Ramos (cell line): ENCODE measurements around the gene ALDH1L1.

Source experiments
- in situ Hi-C: fragments of 300-500 bp; cut with MboI; formaldehyde crosslinking; loops from one replicate; pipeline ENCODE4 v1.14.3; 2022; ENCODE audit warnings: low sequenced_read_pairs; ENCODE audit not compliant: unreplicated experiment

ALDH1L1 gene

DNA sequence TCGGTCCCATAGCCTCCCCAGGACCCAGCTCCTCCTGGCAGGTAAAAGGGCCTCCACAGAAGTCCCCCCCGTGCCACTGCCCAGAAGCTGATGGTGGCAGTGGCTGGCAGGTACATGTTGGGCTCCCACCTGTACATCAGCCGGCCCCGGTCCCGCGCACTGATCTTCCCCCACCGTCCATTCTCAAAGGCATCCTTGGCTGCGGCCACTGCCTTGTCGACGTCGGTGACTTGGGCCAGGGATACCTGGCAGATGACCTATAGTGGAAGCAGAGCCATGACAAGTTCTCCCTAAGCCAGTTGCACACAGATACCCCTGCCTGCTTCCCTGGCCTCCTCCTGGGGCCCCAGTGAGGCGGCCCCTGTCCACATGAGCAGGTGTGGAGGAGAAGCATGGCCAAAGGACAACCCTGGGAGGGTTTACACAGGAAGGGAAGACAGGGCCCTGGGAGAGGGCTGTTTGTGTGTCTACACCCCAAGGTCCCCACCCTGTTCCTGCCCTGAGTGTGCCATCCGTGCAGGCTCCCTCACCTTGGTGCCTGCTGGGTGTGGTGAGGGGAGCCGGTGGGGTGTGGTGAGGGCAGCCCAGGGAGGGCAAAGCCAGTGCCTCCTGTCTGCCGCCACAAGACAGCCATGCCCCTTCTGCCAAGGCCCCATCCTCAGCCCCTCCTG is 44.8 kb downstream of the ALDH1L1 start:
- in situ Hi-C loops, result no loop called here

DNA sequence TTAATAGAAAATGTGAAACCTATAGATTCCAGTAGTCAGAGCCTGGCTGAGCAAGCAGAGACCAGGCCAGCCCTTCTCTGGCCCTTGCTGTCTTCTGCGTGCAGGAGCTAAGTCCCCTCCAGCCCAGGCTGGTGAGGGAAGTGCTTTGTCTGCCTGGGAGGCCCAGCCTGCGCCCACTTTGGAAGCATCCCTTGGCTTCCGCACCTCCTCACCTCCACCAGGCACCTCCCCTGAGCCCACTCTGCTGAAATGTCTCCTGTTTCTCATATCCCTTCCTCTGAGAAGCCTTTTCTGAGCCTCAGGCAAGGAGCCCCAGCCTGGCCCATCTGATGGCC is 45.3 kb downstream of the ALDH1L1 start:
- in situ Hi-C loops, result no loop called here

GRCh38 chr3:126134219-126134975 is 46.0 kb downstream of the ALDH1L1 start:
- in situ Hi-C loops, result no loop called here

- in situ Hi-C loops, result no loop called here
Measured at GRCh38 chr3:126133606-126134005, 46.8 kb downstream of the ALDH1L1 start.

DNA sequence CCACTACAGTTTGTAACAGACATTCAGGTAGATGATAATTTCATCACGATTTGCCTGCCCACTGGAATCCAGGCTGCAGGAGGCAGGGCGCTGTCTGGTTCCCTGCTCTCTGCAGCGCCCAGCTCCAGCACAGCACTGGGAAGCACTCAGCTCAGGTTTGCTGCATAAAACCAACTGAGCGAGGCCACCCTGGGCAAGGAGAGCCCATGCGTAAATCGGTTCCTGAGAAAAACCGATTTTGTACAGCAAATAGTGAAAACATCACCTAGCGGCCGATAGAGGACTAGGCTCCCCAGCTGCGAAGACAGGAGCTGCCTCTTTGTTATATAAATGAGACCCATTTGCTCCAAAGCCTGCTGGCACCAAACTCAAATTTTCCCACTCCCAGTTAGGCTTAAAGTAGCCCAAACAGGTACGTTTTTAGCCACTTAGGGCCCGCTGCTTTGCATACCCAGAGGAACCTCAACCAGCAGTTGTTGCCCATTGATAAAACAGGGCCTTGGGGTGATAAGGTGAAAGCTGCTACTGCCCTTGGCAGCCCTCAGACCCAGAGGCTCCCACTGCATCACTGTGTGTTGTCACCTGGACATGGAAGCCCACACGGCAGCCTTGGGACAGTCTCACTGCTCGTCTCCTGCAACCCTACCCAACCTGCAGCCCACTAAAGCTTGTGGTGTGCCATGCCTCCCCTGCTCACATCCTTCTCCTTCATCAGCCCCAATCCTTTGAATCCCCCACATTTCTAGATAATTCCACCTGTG is 47.5 kb downstream of the ALDH1L1 start:
- in situ Hi-C loops, result no loop called here

DNA sequence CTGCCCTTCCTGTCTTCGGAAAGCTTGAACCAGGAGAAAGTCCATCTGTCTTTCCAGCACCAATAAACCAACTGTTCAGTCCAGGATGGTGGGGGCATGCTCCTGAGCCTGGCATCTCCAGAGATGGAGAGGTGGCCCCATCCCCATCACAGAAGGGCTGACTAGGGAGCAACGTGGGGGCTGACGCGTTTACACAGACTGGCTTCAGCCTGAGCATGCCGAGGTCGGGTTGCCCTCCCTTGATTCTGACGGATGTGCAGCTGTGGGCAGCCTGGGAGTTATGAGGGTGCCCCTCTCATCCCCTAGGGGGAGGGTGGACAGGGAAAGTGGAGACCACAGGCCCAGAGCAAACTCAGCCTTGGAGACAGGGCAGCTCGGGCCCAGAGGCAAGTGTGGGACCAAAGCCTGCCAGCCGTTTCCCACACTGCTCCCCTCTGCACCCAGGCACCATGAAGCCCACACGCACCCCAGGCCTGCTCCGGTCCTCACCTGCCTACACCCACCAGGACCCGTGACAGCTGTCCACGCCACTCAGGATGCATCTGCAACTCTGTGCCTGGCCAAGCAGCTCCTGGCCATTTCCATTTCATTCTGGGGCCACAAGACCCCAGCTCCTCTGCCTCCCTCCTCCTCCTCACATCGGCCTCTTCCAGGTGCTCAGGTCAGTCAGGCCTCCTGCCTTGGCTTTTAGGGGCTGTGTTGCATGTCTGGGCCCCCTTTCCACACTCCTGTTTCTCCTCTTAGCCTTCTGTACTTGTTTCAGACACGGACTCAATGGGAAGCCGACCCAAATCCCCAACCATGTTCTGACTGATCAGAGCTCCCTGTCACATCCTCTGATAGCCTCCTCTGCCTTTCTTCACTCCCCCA is 48.3 kb downstream of the ALDH1L1 start:
- in situ Hi-C loops, result no loop called here

DNA sequence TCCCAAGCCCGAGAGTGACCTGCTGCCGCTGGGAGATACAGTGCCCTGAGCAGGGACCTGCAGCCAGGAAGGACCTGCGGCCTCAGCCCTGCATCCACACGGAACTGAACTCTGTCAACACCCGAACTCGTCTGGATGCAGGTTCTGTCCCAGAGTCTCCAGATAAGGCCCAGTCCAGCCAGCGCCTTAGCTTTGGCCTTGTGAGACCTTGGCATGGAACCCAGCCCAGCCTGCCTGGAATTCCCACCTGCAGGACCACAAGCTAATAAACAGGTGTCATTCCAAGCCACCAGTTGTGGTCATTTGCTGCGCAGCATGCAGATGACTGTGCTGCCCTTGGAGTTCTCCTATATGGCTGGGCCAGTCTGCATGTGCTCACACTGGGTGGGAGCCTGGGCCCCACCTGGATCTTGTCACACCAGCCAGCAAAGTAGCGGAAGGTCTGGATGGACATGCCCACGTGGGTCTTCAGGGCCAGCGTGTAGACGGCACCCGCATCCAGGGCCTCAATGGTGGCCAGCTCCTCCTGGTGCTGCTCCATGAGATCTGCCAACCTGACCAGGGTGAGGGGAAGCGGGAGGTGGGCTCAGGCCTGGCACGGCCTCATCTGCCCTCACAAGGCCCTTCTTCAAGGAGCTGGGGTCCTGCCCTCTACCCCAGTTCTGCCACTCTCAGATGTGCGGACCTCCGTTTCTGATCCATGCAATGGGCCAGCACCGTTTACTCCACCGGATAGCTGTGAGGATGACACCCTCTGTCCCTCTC is 49.2 kb downstream of the ALDH1L1 start:
- in situ Hi-C loops, result no loop called here

GRCh38 chr3:126130081-126130855 is 50.1 kb downstream of the ALDH1L1 start:
- in situ Hi-C loops, result no loop called here

- in situ Hi-C loops, result no loop called here
Measured at GRCh38 chr3:126129398-126129891, 50.9 kb downstream of the ALDH1L1 start.

- in situ Hi-C loops, result no loop called here
Measured at GRCh38 chr3:126128504-126129397, 51.6 kb downstream of the ALDH1L1 start.

DNA sequence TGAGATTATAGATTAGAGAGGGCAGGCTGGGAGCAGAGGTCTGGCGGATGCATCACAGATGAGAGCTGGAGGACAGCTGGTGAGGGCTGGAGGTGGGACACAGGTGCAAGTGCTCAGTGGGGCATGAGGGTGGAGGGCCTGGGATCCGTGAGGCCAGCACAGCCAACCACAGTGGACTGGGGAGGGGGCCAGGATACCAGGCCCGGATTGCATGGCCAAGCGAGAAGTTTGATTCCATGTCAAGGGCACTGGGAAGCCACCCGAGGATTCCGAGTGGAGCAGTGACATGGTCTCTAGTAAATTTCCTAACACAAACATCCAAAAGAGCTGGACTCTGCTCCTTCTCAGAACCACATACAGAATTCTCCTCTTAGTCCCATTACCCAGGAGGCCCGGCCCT is 52.5 kb downstream of the ALDH1L1 start:
- in situ Hi-C loops, result no loop called here

DNA sequence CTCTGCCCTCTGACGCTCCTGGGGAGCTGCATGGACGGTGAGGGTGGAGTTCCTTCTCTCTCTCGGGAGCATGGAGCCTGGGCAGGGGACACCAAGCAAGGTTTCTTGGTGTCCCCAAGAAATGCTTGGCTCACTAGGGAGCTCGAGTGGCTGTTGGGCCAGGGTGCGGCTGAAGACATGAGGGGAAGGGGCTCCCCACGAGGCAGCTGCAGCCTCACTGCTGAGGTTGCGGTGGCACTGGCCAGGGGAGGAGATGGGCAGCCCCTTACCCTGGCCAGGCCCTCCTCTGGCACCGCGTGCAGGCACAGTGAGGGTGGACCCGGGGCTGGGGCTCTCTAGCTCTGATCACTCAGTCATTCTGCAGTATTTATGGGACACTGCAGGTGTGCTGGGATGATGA is 52.9 kb downstream of the ALDH1L1 start:
- in situ Hi-C loops, result no loop called here

DNA sequence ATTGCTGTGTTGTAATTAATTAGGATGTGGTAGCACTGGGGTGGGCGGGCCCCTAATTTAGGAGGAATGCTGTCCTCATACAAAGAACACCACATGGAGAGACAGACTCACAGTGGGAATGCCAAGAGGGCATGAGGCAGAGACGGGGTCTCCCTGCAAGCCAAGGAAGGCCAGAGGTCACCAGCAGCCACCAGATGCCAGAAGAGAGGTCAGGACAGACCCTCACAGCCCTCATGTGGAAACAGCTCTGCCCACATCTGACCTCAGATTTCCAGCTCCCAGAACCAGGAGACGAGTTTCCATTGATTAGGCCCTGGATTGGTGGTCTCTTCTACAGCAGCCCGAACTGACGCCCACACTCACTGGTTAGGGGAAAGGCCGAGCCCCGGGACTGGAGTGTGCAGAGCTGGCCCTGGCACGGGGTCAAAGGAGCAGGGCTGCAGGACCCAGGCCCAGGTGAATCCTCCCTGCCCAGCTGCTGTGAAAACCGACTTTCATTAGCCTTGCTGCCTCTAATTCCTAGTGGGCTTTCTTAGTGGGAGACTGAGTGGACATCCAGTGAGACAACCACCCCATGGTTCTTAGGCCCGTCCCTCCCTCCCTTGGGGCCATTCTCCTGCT is 53.5 kb downstream of the ALDH1L1 start:
- in situ Hi-C loops, result no loop called here

DNA sequence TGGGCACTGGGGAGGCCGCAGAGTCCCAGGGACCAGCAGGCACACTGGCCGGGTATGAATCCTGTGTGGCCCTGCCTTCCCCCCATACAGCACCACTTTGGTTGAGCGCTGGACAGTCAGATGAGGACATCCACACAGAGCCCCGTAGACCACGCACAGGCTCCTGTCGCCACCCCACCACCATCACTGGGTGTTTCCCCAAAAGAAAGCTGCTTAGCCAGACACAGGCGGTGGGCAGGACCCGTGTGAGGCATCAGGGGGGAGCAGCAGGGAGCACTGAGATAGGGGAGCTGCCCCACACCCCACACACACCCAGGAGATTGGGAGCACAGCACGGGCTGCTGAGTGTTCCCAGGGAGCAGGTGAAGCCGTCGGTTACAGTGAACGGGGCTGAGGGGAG is 54.1 kb downstream of the ALDH1L1 start:
- in situ Hi-C loops, result no loop called here

DNA sequence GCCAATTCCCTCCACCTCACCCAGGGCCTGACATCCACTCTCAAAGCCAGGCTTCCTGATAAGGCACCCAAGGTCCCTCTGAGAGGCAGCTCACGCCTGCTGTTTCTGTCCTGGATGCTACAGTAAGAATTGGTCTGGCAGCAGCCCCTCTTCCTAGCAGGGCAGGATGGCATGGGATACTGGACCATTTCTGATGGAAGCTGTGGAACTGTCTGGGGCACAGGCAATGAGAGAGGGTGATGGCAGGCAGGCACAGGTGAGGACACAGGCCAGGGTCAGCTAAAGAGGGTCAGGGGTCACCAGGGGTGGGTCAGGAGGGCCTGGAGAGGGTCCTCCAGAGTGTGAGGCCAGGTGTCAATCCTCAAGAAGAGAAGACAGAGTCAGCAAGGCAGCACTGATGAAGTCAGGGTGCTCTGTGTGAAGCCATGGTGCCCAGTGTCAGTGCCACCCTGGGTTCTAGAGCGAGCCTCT is 54.6 kb downstream of the ALDH1L1 start:
- in situ Hi-C loops, result no loop called here

- in situ Hi-C loops, result no loop called here
Measured at GRCh38 chr3:126125341-126125740, 55.0 kb downstream of the ALDH1L1 start.

- in situ Hi-C loops, result no loop called here
Measured at GRCh38 chr3:126124896-126125295, 55.5 kb downstream of the ALDH1L1 start.
